Right lobe of liver (tissue), 6 donors: ENCODE measurements around the gene OR6N1. TPM values are rescaled to one million over a fixed set of nuclear protein-coding genes. Genes with fewer than 3 reads are reported as not detected.

Experiments
- ATAC-seq, 4 donors: fragments of 200-7000 bp; cut with Tn5 transposase; one replicate each; pipeline ENCODE4 v1.9.1; 2020; ENCODE audit warnings: mild to moderate bottlenecking in 4 of 4, moderate library complexity in 4 of 4
- DNase-seq, 3 donors: peaks; one replicate each; pipeline ENCODE4 v3.0.0-alpha.2; 2020
- H3K27ac ChIP-seq, 3 donors: fragments of 200-600 bp; one replicate each; pipeline ENCODE4 v1.8.0; 2022
- H3K27me3 ChIP-seq, 2 donors: fragments of 200-600 bp; one replicate each; pipeline ENCODE4 v1.8.0; 2022
- H3K36me3 ChIP-seq, 4 donors: fragments of 200-600 bp; sonication (generic) in 1 of 4; one replicate each; pipeline versions ENCODE4 v1.5.1 to v1.8.0; 2017 to 2022; ENCODE audit warnings: control low read depth in 1 of 4
- H3K4me1 ChIP-seq, 4 donors: fragments of 200-600 bp; sonication (generic) in 1 of 4; one replicate each; pipeline versions ENCODE4 v1.5.1 to v1.8.0; 2017 to 2022; ENCODE audit warnings: control low read depth in 1 of 4
- H3K4me3 ChIP-seq, 3 donors: fragments of 200-600 bp; one replicate each; pipeline ENCODE4 v1.8.0; 2022
- H3K9me3 ChIP-seq, 4 donors: fragments of 200-600 bp; sonication (generic) in 1 of 4; one replicate each; pipeline versions ENCODE4 v1.5.1 to v1.8.0; 2017 to 2022; ENCODE audit warnings: control low read depth in 1 of 4
- CTCF ChIP-seq, 4 donors: fragments of 200-600 bp in 3 of 4; fragments of 450-650 bp in 1 of 4; IDR thresholded peaks; one replicate each; pipeline versions ENCODE4 v1.5.1 to v1.8.0; 2016 to 2022; ENCODE audit warnings: antibody characterized with exemption in 4 of 4, mild to moderate bottlenecking in 2 of 4
- POLR2A ChIP-seq: fragments of 450-650 bp; IDR thresholded peaks from one replicate; pipeline ENCODE4 v1.6.1; 2017; ENCODE audit warnings: antibody characterized with exemption, mild to moderate bottlenecking
- WGBS: methylation state at CpG from one replicate; pipeline ENCODE4 v1.1.6; 2018; ENCODE audit warnings: low coverage, low lambda C conversion rate; ENCODE audit not compliant: insufficient coverage; ENCODE audit errors: missing lambda C conversion rate; 5-methylcytosine and 5-hydroxymethylcytosine counted together
- intact Hi-C, 2 donors: fragments of 100-400 bp; cut with DNase I; formaldehyde crosslinking; loops; one replicate each; pipeline versions ENCODE4 v1.11.2 to v1.14.1; 2022
- total RNA-seq, 6 experiments: library from RNA; depleted of rRNA in 2 of 6; stranded (reverse); fragments of >200 nt in 2 of 6; fragmentation: NEBNext Ultra II Directional in 3 of 6; extraction: Animal tissue kit (Norgen Biotek cat#: 25700) in 3 of 6; gene quantifications; one replicate each; pipeline versions ENCODE4 v1.1.0 to v1.2.4, GENCODE V29; 2016 to 2023
- donor health status: DM: no; HTN: yes; CAD: no.
- donor health status: DM: no; HTN: no; CAD: no.
- donor health status: DM: no; HTN: no; CAD: no.
- donor health status: DM: no; HTN: yes; CAD: no.
- donor health status: DM: no; HTN: yes; CAD: no.

The OR6N1 gene
- total RNA-seq, 6 experiments from 2014 or later = not detected

GRCh38 chr1:158818560-158818959 lies 46.6 kb upstream of the OR6N1 start:
- intact Hi-C loops = no loop called here
- ATAC-seq (peak in 3 of 4 donors; percentile 18 to 50 (median 28)), DNase-seq (no peak)
- Histone ChIP-seq H3K27ac (no peak overlapping the region), H3K4me3 (no peak overlapping the region), H3K27me3 (no peaks in the 10 kb centered on the region), H3K9me3 (no peaks in the 10 kb centered on the region), H3K4me1 (no peaks in the 10 kb centered on the region), H3K36me3 (no peaks in the 10 kb centered on the region)
- no peak for TF ChIP-seq CTCF (IDR thresholded peaks at IDR 0.05)
- 40% methylated on average over 1 of the region's 1 CpG for WGBS

GRCh38 chr1:158814970-158815369 lies 43.0 kb upstream of the OR6N1 start:
- ATAC-seq (no peak), DNase-seq (no peak)
- Histone ChIP-seq H3K4me3 (no peak overlapping the region), H3K36me3 (no peaks in the 10 kb centered on the region), H3K27ac (no peak overlapping the region), H3K9me3 (no peaks in the 10 kb centered on the region), H3K4me1 (no peaks in the 10 kb centered on the region), H3K27me3 (no peaks in the 10 kb centered on the region)
- no peak for TF ChIP-seq POLR2A
- TF ChIP-seq CTCF (IDR thresholded peaks at IDR 0.05) = no peak
- intact Hi-C loops = no loop called here
- 47% methylated on average over 1 of the region's 1 CpG for WGBS

- H3K9me3 ChIP-seq = no peaks in the 10 kb centered on the region
- H3K27me3 ChIP-seq = no peaks in the 10 kb centered on the region
- no peak overlapping the region for H3K27ac ChIP-seq
- no peak for DNase-seq
- no peak overlapping the region for H3K4me3 ChIP-seq
- 24% methylated on average over 3 of the region's 3 CpGs for WGBS
- no peak for ATAC-seq
- H3K36me3 ChIP-seq = no peaks in the 10 kb centered on the region
- TF ChIP-seq CTCF (IDR thresholded peaks at IDR 0.05) (no peak), POLR2A (no peak)
- no peaks in the 10 kb centered on the region for H3K4me1 ChIP-seq
- intact Hi-C loops = no loop called here
Observed at GRCh38 chr1:158813164-158813563, 41.2 kb upstream of the OR6N1 start.

GRCh38 chr1:158812336-158812735 lies 40.3 kb upstream of the OR6N1 start:
- TF ChIP-seq CTCF (IDR thresholded peaks at IDR 0.05) (no peak), POLR2A (no peak)
- DNase-seq = no peak
- Histone ChIP-seq H3K27me3 (no peaks in the 10 kb centered on the region), H3K27ac (no peak overlapping the region), H3K36me3 (no peaks in the 10 kb centered on the region), H3K4me3 (no peak overlapping the region), H3K4me1 (no peaks in the 10 kb centered on the region), H3K9me3 (no peaks in the 10 kb centered on the region)
- no peak for ATAC-seq
- intact Hi-C loops = no loop called here
- WGBS = 35% methylated on average over 2 of the region's 2 CpGs

- Histone ChIP-seq H3K9me3 (no peaks in the 10 kb centered on the region), H3K36me3 (no peaks in the 10 kb centered on the region), H3K4me3 (no peak overlapping the region), H3K4me1 (no peaks in the 10 kb centered on the region), H3K27me3 (no peaks in the 10 kb centered on the region), H3K27ac (no peak overlapping the region)
- 35% methylated on average over 4 of the region's 4 CpGs for WGBS
- intact Hi-C loops = no loop called here
- TF ChIP-seq CTCF (IDR thresholded peaks at IDR 0.05) = no peak
- no peak for TF ChIP-seq POLR2A
- DNase-seq (no peak), ATAC-seq (peak in 3 of 4 donors; percentile 18 to 44 (median 40))
Observed at GRCh38 chr1:158810311-158810710, 38.3 kb upstream of the OR6N1 start.
